ACC112 (cell line): ENCODE results near the gene KIAA0930.
"Not testable (repeated sequence)": the region's sequence is repeated elsewhere in the genome, so short reads cannot be mapped to it uniquely, and the experiment has no call there.

Source experiments
- H2AFZ ChIP-seq: fragments of 200-600 bp; sonication (generic); one replicate; pipeline ENCODE4 v1.6.0; 2017; ENCODE audit warnings: antibody characterized with exemption, low read length; ENCODE audit not compliant: unreplicated experiment
- H3K27ac ChIP-seq: fragments of 200-600 bp; sonication (generic); 2 replicates; pipeline ENCODE4 v1.5.1; 2014; ENCODE audit warnings: low read depth, mild to moderate bottlenecking, antibody characterized with exemption, low read length, moderate library complexity
- H3K27me3 ChIP-seq: fragments of 200-600 bp; sonication (generic); 2 replicates; pipeline ENCODE4 v1.6.1; 2014; ENCODE audit warnings: mild to moderate bottlenecking, antibody characterized with exemption, low read length, moderate library complexity, mixed read lengths; ENCODE audit not compliant: insufficient read depth
- H3K36me3 ChIP-seq: fragments of 200-600 bp; sonication (generic); 2 replicates; pipeline ENCODE4 v1.6.1; 2016; ENCODE audit warnings: mild to moderate bottlenecking, antibody characterized with exemption, low read length, moderate library complexity, mixed read lengths; ENCODE audit not compliant: insufficient read depth
- H3K4me1 ChIP-seq: fragments of 200-600 bp; sonication (generic); one replicate; pipeline ENCODE4 v1.6.1; 2016; ENCODE audit warnings: low read length, mixed read lengths; ENCODE audit not compliant: insufficient read depth, unreplicated experiment, control insufficient read depth
- H3K4me3 ChIP-seq: fragments of 200-600 bp; sonication (generic); 2 replicates; pipeline ENCODE4 v1.5.1; 2014; ENCODE audit warnings: mild to moderate bottlenecking, low read depth, low read length
- H3K79me2 ChIP-seq: fragments of 200-600 bp; sonication (generic); one replicate; pipeline ENCODE4 v1.6.0; 2016; ENCODE audit warnings: low read length; ENCODE audit not compliant: control insufficient read depth, unreplicated experiment, insufficient read depth

The KIAA0930 gene

GRCh38 chr22:45240810-45241631 is at the start of gene KIAA0930:
TSS of gene KIAA0930 (minus strand) at chr22:45240894. CDS start at chr22:45240703, 191 bp downstream.
- Histone ChIP-seq H3K4me1 (peaks cover 7% of the 10 kb centered on the region), H3K79me2 (no peaks in the 10 kb centered on the region), H3K36me3 (no peaks in the 10 kb centered on the region), H2AFZ (peak within 1 kb of the TSS; percentile 50), H3K27ac (no peak within 1 kb of the TSS), H3K4me3 (peak within 1 kb of the TSS; percentile 85), H3K27me3 (no peaks in the 10 kb centered on the region)

GRCh38 chr22:45286854-45287551 is 46.3 kb upstream of the KIAA0930 start:
- Histone ChIP-seq H3K4me3 (no peak overlapping the region), H3K4me1 (no peaks in the 10 kb centered on the region), H2AFZ (no peak overlapping the region), H3K27ac (no peak overlapping the region), H3K79me2 (no peaks in the 10 kb centered on the region), H3K36me3 (no peaks in the 10 kb centered on the region), H3K27me3 (peaks cover 24% of the 10 kb centered on the region)

- no peak overlapping the region for H3K27ac ChIP-seq
- H2AFZ ChIP-seq = no peak overlapping the region
- H3K36me3 ChIP-seq = no peaks in the 10 kb centered on the region
- no peaks in the 10 kb centered on the region for H3K79me2 ChIP-seq
- 0 out of 2 replicates have a peak overlapping the region, but pooled peaks have one; percentile 45 for H3K4me3 ChIP-seq
- no peaks in the 10 kb centered on the region for H3K4me1 ChIP-seq
- peaks cover 24% of the 10 kb centered on the region for H3K27me3 ChIP-seq
Observed at GRCh38 chr22:45285263-45286058, 44.8 kb upstream of the KIAA0930 start.

GRCh38 chr22:45284705-45285262 is 44.1 kb upstream of the KIAA0930 start, which contains the start of gene UPK3A:
TSS of gene UPK3A (plus strand) at chr22:45284949. CDS start at chr22:45285014, 65 bp downstream.
- H3K79me2 ChIP-seq = no peaks in the 10 kb centered on the region
- peak within 1 kb of the TSS; percentile 45; the same call in 1 of the 2 replicates for H3K4me3 ChIP-seq
- H3K27ac ChIP-seq = no peak within 1 kb of the TSS
- no peak within 1 kb of the TSS for H2AFZ ChIP-seq
- H3K27me3 ChIP-seq = peaks cover 24% of the 10 kb centered on the region
- H3K4me1 ChIP-seq = no peaks in the 10 kb centered on the region
- no peaks in the 10 kb centered on the region for H3K36me3 ChIP-seq

- no peak overlapping the region for H3K4me3 ChIP-seq
- H3K27me3 ChIP-seq = peaks cover 19% of the 10 kb centered on the region
- H3K27ac ChIP-seq = no peak overlapping the region
- no peaks in the 10 kb centered on the region for H3K79me2 ChIP-seq
- peaks cover 4% of the 10 kb centered on the region for H3K4me1 ChIP-seq
- H3K36me3 ChIP-seq = no peaks in the 10 kb centered on the region
- no peak overlapping the region for H2AFZ ChIP-seq
Observed at GRCh38 chr22:45281010-45281409, 40.3 kb upstream of the KIAA0930 start.

GRCh38 chr22:45280587-45280980 is 39.9 kb upstream of the KIAA0930 start:
- H3K36me3 ChIP-seq = no peaks in the 10 kb centered on the region
- peaks cover 4% of the 10 kb centered on the region for H3K4me1 ChIP-seq
- H3K27ac ChIP-seq = no peak overlapping the region
- no peaks in the 10 kb centered on the region for H3K79me2 ChIP-seq
- H3K27me3 ChIP-seq = peaks cover 18% of the 10 kb centered on the region
- no peak overlapping the region for H2AFZ ChIP-seq
- H3K4me3 ChIP-seq = no peak overlapping the region

- H3K27me3 ChIP-seq = no peaks in the 10 kb centered on the region
- no peak overlapping the region for H3K27ac ChIP-seq
- no peaks in the 10 kb centered on the region for H3K36me3 ChIP-seq
- H2AFZ ChIP-seq = no peak overlapping the region
- no peak overlapping the region for H3K4me3 ChIP-seq
- no peaks in the 10 kb centered on the region for H3K79me2 ChIP-seq
- peaks cover 4% of the 10 kb centered on the region for H3K4me1 ChIP-seq
Observed at GRCh38 chr22:45278125-45278524, 37.4 kb upstream of the KIAA0930 start.

- H3K4me3 ChIP-seq, H3K79me2 ChIP-seq, H3K36me3 ChIP-seq, H3K27me3 ChIP-seq, H2AFZ ChIP-seq, H3K27ac ChIP-seq, H3K4me1 ChIP-seq: not testable (repeated sequence)
Observed at GRCh38 chr22:45277720-45278119, 37.0 kb upstream of the KIAA0930 start.

- no peaks in the 10 kb centered on the region for H3K27me3 ChIP-seq
- no peak overlapping the region for H3K27ac ChIP-seq
- no peaks in the 10 kb centered on the region for H3K79me2 ChIP-seq
- H3K4me1 ChIP-seq = peaks cover 4% of the 10 kb centered on the region
- H3K36me3 ChIP-seq = no peaks in the 10 kb centered on the region
- no peak overlapping the region for H3K4me3 ChIP-seq
- no peak overlapping the region for H2AFZ ChIP-seq
Observed at GRCh38 chr22:45276507-45277105, 35.9 kb upstream of the KIAA0930 start.
